ENCODE measurements around the gene ARHGDIB. TPM values are rescaled to one million over a fixed set of nuclear protein-coding genes. Genes with fewer than 3 reads are reported as not detected.
A peak's percentile ranks its signal among the peaks of the same experiment; 100 is the strongest.

The ARHGDIB gene
- total RNA-seq, 6 experiments from 2014 or later: 0.76 to 4.8 (median 3.0) TPM

DNA sequence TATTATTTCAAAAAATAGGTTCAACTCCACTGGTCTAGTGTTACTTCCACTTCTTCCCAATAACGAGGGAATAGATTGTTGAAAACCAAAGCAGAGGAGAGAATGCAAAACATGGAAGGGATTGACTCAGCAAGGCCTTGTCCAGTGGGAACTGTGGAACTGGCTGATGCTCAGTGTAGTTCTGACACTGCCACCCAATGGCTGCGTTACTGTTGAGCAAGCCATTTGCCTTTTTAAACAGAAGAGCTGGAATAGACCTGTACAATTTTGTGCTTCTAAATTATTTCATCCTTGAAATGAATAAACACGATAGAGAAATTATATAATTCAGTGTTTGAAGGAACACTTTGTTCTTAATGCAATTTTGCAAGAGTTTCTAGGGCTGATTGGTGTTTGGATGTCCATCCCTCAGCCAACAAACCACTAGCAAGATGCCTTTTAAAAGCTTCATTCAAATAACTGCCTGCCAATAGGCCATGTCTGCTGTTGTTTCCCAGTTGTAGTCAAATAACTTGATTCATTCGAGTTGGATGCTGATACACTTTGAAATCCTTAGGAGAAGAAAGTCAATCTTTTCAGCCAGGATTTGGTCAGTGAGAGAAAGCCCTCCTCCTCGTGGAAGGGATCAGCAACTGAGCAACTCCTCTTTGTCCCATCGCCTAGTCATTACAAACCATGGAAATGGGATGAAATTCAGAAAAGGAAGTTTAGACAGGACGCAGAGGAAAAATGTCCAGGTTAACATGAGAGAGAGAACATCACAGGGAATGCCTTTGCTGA, 68.5 kb downstream of the ARHGDIB start:
- DNase-seq: peak; percentile 41
- Mint-ChIP-seq H3K4me1 (ENCODE audit: low read depth) (peaks cover 7% of the 10 kb centered on the region; the same call in 1 of the 2 replicates), H3K9me3 (no peaks in the 10 kb centered on the region), H3K27ac (no peak overlapping the region), H3K27me3 (ENCODE audit: insufficient read depth) (peaks cover 16% of the 10 kb centered on the region), H3K36me3 (ENCODE audit: low read depth) (no peaks in the 10 kb centered on the region), H3K4me3 (no peak overlapping the region)
- TF ChIP-seq, protein P1, sequence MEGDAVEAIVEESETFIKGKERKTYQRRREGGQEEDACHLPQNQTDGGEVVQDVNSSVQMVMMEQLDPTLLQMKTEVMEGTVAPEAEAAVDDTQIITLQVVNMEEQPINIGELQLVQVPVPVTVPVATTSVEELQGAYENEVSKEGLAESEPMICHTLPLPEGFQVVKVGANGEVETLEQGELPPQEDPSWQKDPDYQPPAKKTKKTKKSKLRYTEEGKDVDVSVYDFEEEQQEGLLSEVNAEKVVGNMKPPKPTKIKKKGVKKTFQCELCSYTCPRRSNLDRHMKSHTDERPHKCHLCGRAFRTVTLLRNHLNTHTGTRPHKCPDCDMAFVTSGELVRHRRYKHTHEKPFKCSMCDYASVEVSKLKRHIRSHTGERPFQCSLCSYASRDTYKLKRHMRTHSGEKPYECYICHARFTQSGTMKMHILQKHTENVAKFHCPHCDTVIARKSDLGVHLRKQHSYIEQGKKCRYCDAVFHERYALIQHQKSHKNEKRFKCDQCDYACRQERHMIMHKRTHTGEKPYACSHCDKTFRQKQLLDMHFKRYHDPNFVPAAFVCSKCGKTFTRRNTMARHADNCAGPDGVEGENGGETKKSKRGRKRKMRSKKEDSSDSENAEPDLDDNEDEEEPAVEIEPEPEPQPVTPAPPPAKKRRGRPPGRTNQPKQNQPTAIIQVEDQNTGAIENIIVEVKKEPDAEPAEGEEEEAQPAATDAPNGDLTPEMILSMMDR (IDR thresholded peaks at IDR 0.05): peak; percentile 48; the same call in 1 of the 2 replicates

Other genes with a start within 250 kb of the ARHGDIB start
- gene WBP11, start 158.1 kb downstream of the ARHGDIB start, total RNA-seq (2021; fragmentation: NEBNext Ultra II Directional; extraction: Animal tissue kit (Norgen Biotek cat#: 25700)): 10 to 100 TPM; 50.5 to 69.0 (median 60.8) TPM
- under 1 TPM; 0.38 to 0.83 (median 0.64) TPM for gene C12orf60, start 157.9 kb downstream of the ARHGDIB start, total RNA-seq (2021; fragmentation: NEBNext Ultra II Directional; extraction: Animal tissue kit (Norgen Biotek cat#: 25700))
- under 1 TPM; 0.07 to 0.26 (median 0.13) TPM for gene SMCO3, start 147.4 kb downstream of the ARHGDIB start, total RNA-seq (2021; fragmentation: NEBNext Ultra II Directional; extraction: Animal tissue kit (Norgen Biotek cat#: 25700))
- not detected for gene ART4, start 118.1 kb downstream of the ARHGDIB start, total RNA-seq (2021; fragmentation: NEBNext Ultra II Directional; extraction: Animal tissue kit (Norgen Biotek cat#: 25700))
- gene MGP, start 75.7 kb downstream of the ARHGDIB start, total RNA-seq (2021; fragmentation: NEBNext Ultra II Directional; extraction: Animal tissue kit (Norgen Biotek cat#: 25700)): under 1 TPM in 2 of 6 experiments, not detected in 4; 0.46 to 0.60 TPM
- not detected for gene ERP27, start 23.1 kb downstream of the ARHGDIB start, total RNA-seq (2021; fragmentation: NEBNext Ultra II Directional; extraction: Animal tissue kit (Norgen Biotek cat#: 25700))
- gene PDE6H, start 11.4 kb upstream of the ARHGDIB start, total RNA-seq (2021; fragmentation: NEBNext Ultra II Directional; extraction: Animal tissue kit (Norgen Biotek cat#: 25700)): not detected